OCI-LY7 (cell line): ENCODE measurements around the gene COL18A1. TPM values are rescaled to one million over a fixed set of nuclear protein-coding genes. Genes with fewer than 3 reads are reported as not detected.

Experiments used
- BruUV-seq: library from RNA; stranded (reverse); fragments of 400-500 nt; replicated peaks from 2 replicates; lab custom pipeline; 2021; lab: Mats Ljungman, UMichigan
- CTCF ChIA-PET: fragments of 300-600 bp; sonication (Branson Sonifier 250); formaldehyde crosslinking; loops from one replicate; lab custom pipeline; 2022; ENCODE audit warnings: antibody characterized with exemption; ENCODE audit not compliant: unreplicated experiment; lab: Charles Lee
- POLR2A ChIA-PET: fragments of 300-600 bp; sonication (Branson Sonifier 250); formaldehyde crosslinking; loops from one replicate; lab custom pipeline; 2022; ENCODE audit warnings: antibody characterized with exemption; lab: Charles Lee
- DNase-seq: peaks from one replicate; pipeline ENCODE4 v3.0.0-alpha.2; 2015; ENCODE audit warnings: low spot score
- H2AFZ ChIP-seq: fragments of 200-600 bp; sonication (generic), shearing (Covaris generic); 2 replicates; pipeline ENCODE4 v1.6.1; 2014; ENCODE audit warnings: mild to moderate bottlenecking, antibody characterized with exemption, low read length, moderate library complexity
- H3K27ac ChIP-seq: fragments of 200-600 bp; sonication (generic); 2 replicates; pipeline ENCODE4 v1.5.1; 2014; ENCODE audit warnings: mixed run types, low read depth, mild to moderate bottlenecking, moderate library complexity, low read length, inconsistent platforms; ENCODE audit not compliant: poor library complexity, severe bottlenecking
- H3K36me3 ChIP-seq: fragments of 200-600 bp; sonication (generic); 2 replicates; pipeline ENCODE4 v1.6.1; 2014; ENCODE audit warnings: mild to moderate bottlenecking, antibody characterized with exemption, low read length, moderate library complexity, mixed read lengths; ENCODE audit not compliant: insufficient read depth
- H3K4me1 ChIP-seq: fragments of 200-600 bp; sonication (generic); 2 replicates; pipeline ENCODE4 v1.5.1; 2014; ENCODE audit warnings: mild to moderate bottlenecking, low read length; ENCODE audit not compliant: insufficient read depth, poor library complexity, severe bottlenecking
- H3K4me2 ChIP-seq: fragments of 200-600 bp; sonication (generic); 2 replicates; pipeline ENCODE4 v1.6.1; 2014; ENCODE audit warnings: mild to moderate bottlenecking, low read length
- H3K4me3 ChIP-seq: fragments of 200-600 bp; sonication (generic); 2 replicates; pipeline ENCODE4 v1.5.1; 2014; ENCODE audit warnings: mild to moderate bottlenecking, low read depth, low read length; ENCODE audit not compliant: poor library complexity, severe bottlenecking
- H3K79me2 ChIP-seq: fragments of 200-600 bp; sonication (generic); 2 replicates; pipeline ENCODE4 v1.6.1; 2016; ENCODE audit warnings: low read depth, mild to moderate bottlenecking, low read length, moderate library complexity, mixed read lengths; ENCODE audit not compliant: insufficient read depth
- H3K9me2 ChIP-seq: fragments of 200-600 bp; sonication (generic); 2 replicates; pipeline ENCODE4 v1.6.1; 2016; ENCODE audit warnings: mild to moderate bottlenecking, low read length, mixed read lengths; ENCODE audit not compliant: insufficient read depth
- H3K9me3 ChIP-seq: fragments of 200-600 bp; sonication (generic); 2 replicates; pipeline ENCODE4 v1.6.1; 2014; ENCODE audit warnings: mild to moderate bottlenecking, mixed run types, low read length, mixed read lengths
- H4K20me1 ChIP-seq: fragments of 200-600 bp; sonication (generic); 2 replicates; pipeline ENCODE4 v1.6.1; 2014; ENCODE audit warnings: mild to moderate bottlenecking, antibody characterized with exemption, low read length, moderate library complexity, mixed read lengths; ENCODE audit not compliant: insufficient read depth
- CTCF ChIP-seq: fragments of 200-600 bp; sonication (generic); conservative IDR thresholded peaks from 2 replicates; pipeline ENCODE4 v1.5.1; 2014; ENCODE audit warnings: mild to moderate bottlenecking, antibody characterized with exemption, low read length, moderate library complexity, mixed read lengths
- EZH2phosphoT487 ChIP-seq: fragments of 200-600 bp; sonication (generic); IDR thresholded peaks from 2 replicates; pipeline ENCODE4 v1.6.1; 2018; ENCODE audit warnings: low read depth, borderline replicate concordance, mild to moderate bottlenecking, mixed run types, antibody characterized with exemption, low read length, moderate library complexity, mixed read lengths
- intact Hi-C: fragments of 100-400 bp; cut with micrococcal nuclease; formaldehyde crosslinking; loops from one replicate; pipeline ENCODE4 v1.10.0; 2022; ENCODE audit not compliant: unreplicated experiment
- total RNA-seq, 2 experiments: library from RNA; depleted of rRNA in 1 of 2; stranded (reverse); fragments of >200 nt in 1 of 2; shearing (Covaris generic) in 1 of 2; gene quantifications; 2 replicates each; pipeline ENCODE4 v1.2.3, GENCODE V29; 2014 to 2022

Gene COL18A1
- total RNA-seq, 2 experiments from 2014 or later = 0.23 to 7.4 TPM

- Histone ChIP-seq H3K36me3 (no peaks in the 10 kb centered on the region), H3K9me2 (no peaks in the 10 kb centered on the region), H3K4me2 (no peak overlapping the region), H3K27ac (no peak overlapping the region), H4K20me1 (no peaks in the 10 kb centered on the region), H3K4me3 (no peak overlapping the region), H3K79me2 (no peaks in the 10 kb centered on the region), H2AFZ (no peak overlapping the region), H3K9me3 (no peaks in the 10 kb centered on the region), H3K4me1 (no peaks in the 10 kb centered on the region)
- ChIA-PET CTCF (no interaction called here), POLR2A (no interaction called here)
- TF ChIP-seq EZH2phosphoT487 (no peak), CTCF (no peak)
- intact Hi-C loops = no loop called here
- DNase-seq = no peak
- BruUV-seq = no TSS peak
Observed at GRCh38 chr21:45511661-45512431, 106.9 kb downstream of the COL18A1 start.

- Histone ChIP-seq H2AFZ (no peak overlapping the region), H3K4me3 (no peak overlapping the region), H4K20me1 (no peaks in the 10 kb centered on the region), H3K27ac (no peak overlapping the region), H3K9me2 (no peaks in the 10 kb centered on the region), H3K9me3 (no peaks in the 10 kb centered on the region), H3K4me2 (no peak overlapping the region), H3K79me2 (no peaks in the 10 kb centered on the region), H3K4me1 (no peaks in the 10 kb centered on the region), H3K36me3 (no peaks in the 10 kb centered on the region)
- CTCF ChIA-PET = no interaction called here
- no peak for DNase-seq
- TF ChIP-seq CTCF (no peak), EZH2phosphoT487 (no peak)
- no TSS peak for BruUV-seq
- POLR2A ChIA-PET = no interaction called here
- intact Hi-C loops = no loop called here
Observed at GRCh38 chr21:45512626-45513002, 107.6 kb downstream of the COL18A1 start.

- Histone ChIP-seq H3K4me3 (no peak overlapping the region), H3K4me1 (no peaks in the 10 kb centered on the region), H4K20me1 (no peaks in the 10 kb centered on the region), H2AFZ (no peak overlapping the region), H3K4me2 (no peak overlapping the region), H3K9me3 (peaks cover 4% of the 10 kb centered on the region; the same call in 1 of the 2 replicates), H3K79me2 (no peaks in the 10 kb centered on the region), H3K9me2 (no peaks in the 10 kb centered on the region), H3K36me3 (peaks cover 3% of the 10 kb centered on the region; the same call in 1 of the 2 replicates), H3K27ac (no peak overlapping the region)
- no peak for DNase-seq
- TF ChIP-seq EZH2phosphoT487 (no peak), CTCF (no peak)
- intact Hi-C loops = no loop called here
- BruUV-seq = no TSS peak
- CTCF ChIA-PET = no interaction called here
- POLR2A ChIA-PET = no interaction called here
Observed at GRCh38 chr21:45513003-45513717, 108.2 kb downstream of the COL18A1 start.
